CD4-positive, alpha-beta T cell treated with Interleukin-10 for 1 hour (primary cell): ENCODE results near the gene SPEF1.

Experiments
- DNase-seq: peaks from one replicate; pipeline ENCODE4 v3.0.0-alpha.2; 2020

Gene SPEF1

GRCh38 chr20:3728876-3729275 is 52.4 kb downstream of the SPEF1 start:
- no peak for DNase-seq

- DNase-seq = no peak
Observed at GRCh38 chr20:3728354-3728753, 52.9 kb downstream of the SPEF1 start.
